Measurements from ENCODE around the gene PRKAR1B.
A peak's percentile ranks its signal among the peaks of the same experiment; 100 is the strongest.
"Not testable (repeated sequence)": the region's sequence is repeated elsewhere in the genome, so short reads cannot be mapped to it uniquely, and the experiment has no call there.

Gene PRKAR1B

GRCh38 chr7:556837-557557, 170.1 kb downstream of the PRKAR1B start:
- DNase-seq (ENCODE audit: low read depth in 2 of 2): no peak

- DNase-seq (ENCODE audit: low read depth in 2 of 2): no peak
Observed at GRCh38 chr7:556291-556826, 170.7 kb downstream of the PRKAR1B start.

GRCh38 chr7:555551-556160, 171.4 kb downstream of the PRKAR1B start:
- no peak for DNase-seq (ENCODE audit: low read depth in 2 of 2)

- no peak for DNase-seq (ENCODE audit: low read depth in 2 of 2)
Observed at GRCh38 chr7:553636-554111, 173.4 kb downstream of the PRKAR1B start.

- no peak for DNase-seq (ENCODE audit: low read depth in 2 of 2)
Observed at GRCh38 chr7:552868-553635, 174.0 kb downstream of the PRKAR1B start.

- DNase-seq (ENCODE audit: low read depth in 2 of 2): not testable (repeated sequence)
Observed at GRCh38 chr7:552151-552867, 174.8 kb downstream of the PRKAR1B start.

- DNase-seq (ENCODE audit: low read depth in 2 of 2): not testable (repeated sequence)
Observed at GRCh38 chr7:551615-551970, 175.5 kb downstream of the PRKAR1B start.

GRCh38 chr7:550881-551614, 176.0 kb downstream of the PRKAR1B start:
- no peak for DNase-seq (ENCODE audit: low read depth in 2 of 2)

- DNase-seq (ENCODE audit: low read depth in 2 of 2): no peak
Observed at GRCh38 chr7:549891-550625, 177.0 kb downstream of the PRKAR1B start.

- no peak for DNase-seq (ENCODE audit: low read depth in 2 of 2)
Observed at GRCh38 chr7:549066-549890, 177.8 kb downstream of the PRKAR1B start.

- DNase-seq (ENCODE audit: low read depth in 2 of 2): no peak
Observed at GRCh38 chr7:548401-548800, 178.7 kb downstream of the PRKAR1B start.

- DNase-seq (ENCODE audit: low read depth in 2 of 2): no peak
Observed at GRCh38 chr7:545470-545869, 181.6 kb downstream of the PRKAR1B start.

GRCh38 chr7:544338-545221, 182.5 kb downstream of the PRKAR1B start:
- no peak for DNase-seq (ENCODE audit: low read depth in 2 of 2)

GRCh38 chr7:543501-544337, 183.4 kb downstream of the PRKAR1B start:
- no peak for DNase-seq (ENCODE audit: low read depth in 2 of 2)

- peak; percentile 20 to 40 for DNase-seq (ENCODE audit: low read depth in 2 of 2)
Observed at GRCh38 chr7:542713-543500, 184.2 kb downstream of the PRKAR1B start.

- no peak for DNase-seq (ENCODE audit: low read depth in 2 of 2)
Observed at GRCh38 chr7:542131-542712, 184.9 kb downstream of the PRKAR1B start.
